Measurements from ENCODE around the gene VRK3.
"Not testable (repeated sequence)": the region's sequence is repeated elsewhere in the genome, so short reads cannot be mapped to it uniquely, and the experiment has no call there.

The VRK3 gene

GRCh38 chr19:49968279-49968922 is 56.8 kb downstream of the VRK3 start:
- H3K27ac ChIP-seq (ENCODE audit: low read depth, low read length), result no peak overlapping the region
- no peaks in the 10 kb centered on the region for H3K4me1 ChIP-seq (ENCODE audit: control insufficient read depth, low read length)
- H3K4me3 ChIP-seq (ENCODE audit: low read length), result no peak overlapping the region
- no peaks in the 10 kb centered on the region for H4K20me1 ChIP-seq (ENCODE audit: control insufficient read depth, insufficient read depth, low read depth, low read length)
- no peak overlapping the region for H3K4me2 ChIP-seq (ENCODE audit: low read length)
- no peaks in the 10 kb centered on the region for H3F3A ChIP-seq (ENCODE audit: control insufficient read depth, insufficient read depth)
- H3K79me2 ChIP-seq (ENCODE audit: control insufficient read depth, low read length), result no peaks in the 10 kb centered on the region
- H3K9me2 ChIP-seq (replicated peaks; ENCODE audit: control insufficient read depth, low read length), result no peaks in the 10 kb centered on the region
- no peaks in the 10 kb centered on the region for H3K27me3 ChIP-seq (ENCODE audit: control insufficient read depth, low read length)
- H3K9me3 ChIP-seq (ENCODE audit: control insufficient read depth, insufficient read depth, low read length), result no peaks in the 10 kb centered on the region
- H3K36me3 ChIP-seq (ENCODE audit: control insufficient read depth, low read length), result no peaks in the 10 kb centered on the region
- TF ChIP-seq EZH2phosphoT487 (IDR thresholded peaks at IDR 0.05; ENCODE audit: borderline replicate concordance, low read length) (no peak), CTCF (IDR thresholded peaks at IDR 0.05; ENCODE audit: low read depth, low read length, poor library complexity, severe bottlenecking) (no peak)

GRCh38 chr19:49960980-49961379 is 64.2 kb downstream of the VRK3 start, which contains the start of gene SIGLEC11:
Gene SIGLEC11, minus strand, starts transcription at chr19:49961172. Its CDS starts 91 bp downstream, at chr19:49961081.
- H3K27me3 ChIP-seq (ENCODE audit: control insufficient read depth, low read length); H3F3A ChIP-seq (ENCODE audit: control insufficient read depth, insufficient read depth); H4K20me1 ChIP-seq (ENCODE audit: control insufficient read depth, insufficient read depth, low read depth, low read length); H3K9me3 ChIP-seq (ENCODE audit: control insufficient read depth, insufficient read depth, low read length); H3K79me2 ChIP-seq (ENCODE audit: control insufficient read depth, low read length); H3K27ac ChIP-seq (ENCODE audit: low read depth, low read length); H3K9me2 ChIP-seq (replicated peaks; ENCODE audit: control insufficient read depth, low read length); H3K4me1 ChIP-seq (ENCODE audit: control insufficient read depth, low read length); H3K36me3 ChIP-seq (ENCODE audit: control insufficient read depth, low read length); H3K4me3 ChIP-seq (ENCODE audit: low read length); H3K4me2 ChIP-seq (ENCODE audit: low read length): not testable (repeated sequence)

- not testable (repeated sequence) for H4K20me1 ChIP-seq (ENCODE audit: control insufficient read depth, insufficient read depth, low read depth, low read length); H3F3A ChIP-seq (ENCODE audit: control insufficient read depth, insufficient read depth); H3K27ac ChIP-seq (ENCODE audit: low read depth, low read length); H3K4me1 ChIP-seq (ENCODE audit: control insufficient read depth, low read length); H3K9me3 ChIP-seq (ENCODE audit: control insufficient read depth, insufficient read depth, low read length); H3K79me2 ChIP-seq (ENCODE audit: control insufficient read depth, low read length); H3K27me3 ChIP-seq (ENCODE audit: control insufficient read depth, low read length); H3K4me2 ChIP-seq (ENCODE audit: low read length); H3K36me3 ChIP-seq (ENCODE audit: control insufficient read depth, low read length); H3K4me3 ChIP-seq (ENCODE audit: low read length); H3K9me2 ChIP-seq (replicated peaks; ENCODE audit: control insufficient read depth, low read length)
These were observed 65.3 kb downstream of the VRK3 start for GRCh38 chr19:49959892-49960291.

- H3K27ac ChIP-seq (ENCODE audit: low read depth, low read length); H3K9me2 ChIP-seq (replicated peaks; ENCODE audit: control insufficient read depth, low read length); H3F3A ChIP-seq (ENCODE audit: control insufficient read depth, insufficient read depth); H3K4me3 ChIP-seq (ENCODE audit: low read length); H3K36me3 ChIP-seq (ENCODE audit: control insufficient read depth, low read length); H3K79me2 ChIP-seq (ENCODE audit: control insufficient read depth, low read length); H3K9me3 ChIP-seq (ENCODE audit: control insufficient read depth, insufficient read depth, low read length); H3K4me2 ChIP-seq (ENCODE audit: low read length); H3K27me3 ChIP-seq (ENCODE audit: control insufficient read depth, low read length); H4K20me1 ChIP-seq (ENCODE audit: control insufficient read depth, insufficient read depth, low read depth, low read length): not testable (repeated sequence)
- H3K4me1 ChIP-seq (ENCODE audit: control insufficient read depth, low read length), result peaks cover 11% of the 10 kb centered on the region
These were observed 66.6 kb downstream of the VRK3 start for GRCh38 chr19:49958596-49958995.

GRCh38 chr19:49958144-49958543 is 67.0 kb downstream of the VRK3 start:
- not testable (repeated sequence) for H4K20me1 ChIP-seq (ENCODE audit: control insufficient read depth, insufficient read depth, low read depth, low read length); H3K9me2 ChIP-seq (replicated peaks; ENCODE audit: control insufficient read depth, low read length); H3K36me3 ChIP-seq (ENCODE audit: control insufficient read depth, low read length); H3K9me3 ChIP-seq (ENCODE audit: control insufficient read depth, insufficient read depth, low read length); H3F3A ChIP-seq (ENCODE audit: control insufficient read depth, insufficient read depth); H3K27ac ChIP-seq (ENCODE audit: low read depth, low read length); H3K79me2 ChIP-seq (ENCODE audit: control insufficient read depth, low read length); H3K4me3 ChIP-seq (ENCODE audit: low read length); H3K4me2 ChIP-seq (ENCODE audit: low read length)
- Histone ChIP-seq H3K4me1 (ENCODE audit: control insufficient read depth, low read length) (peaks cover 14% of the 10 kb centered on the region), H3K27me3 (ENCODE audit: control insufficient read depth, low read length) (peaks cover 14% of the 10 kb centered on the region; the same call in 1 of the 2 replicates)
